Stimulated activated CD8-positive, alpha-beta memory T cell treated with anti-CD3 and anti-CD28 coated beads, Interleukin-15, amount 100 ng/mL, for 48 hours (primary cell): Measurements from ENCODE around the gene CTRB1.

Experiments used
- DNase-seq, 2 donors: peaks; one replicate each; pipeline ENCODE4 v3.0.0-alpha.2; 2020; ENCODE audit warnings: low read depth in 2 of 2

The CTRB1 gene

GRCh38 chr16:75225678-75226515, 7.1 kb downstream of the CTRB1 start:
- no peak for DNase-seq

GRCh38 chr16:75226550-75227360, 8.0 kb downstream of the CTRB1 start:
- no peak for DNase-seq

DNA sequence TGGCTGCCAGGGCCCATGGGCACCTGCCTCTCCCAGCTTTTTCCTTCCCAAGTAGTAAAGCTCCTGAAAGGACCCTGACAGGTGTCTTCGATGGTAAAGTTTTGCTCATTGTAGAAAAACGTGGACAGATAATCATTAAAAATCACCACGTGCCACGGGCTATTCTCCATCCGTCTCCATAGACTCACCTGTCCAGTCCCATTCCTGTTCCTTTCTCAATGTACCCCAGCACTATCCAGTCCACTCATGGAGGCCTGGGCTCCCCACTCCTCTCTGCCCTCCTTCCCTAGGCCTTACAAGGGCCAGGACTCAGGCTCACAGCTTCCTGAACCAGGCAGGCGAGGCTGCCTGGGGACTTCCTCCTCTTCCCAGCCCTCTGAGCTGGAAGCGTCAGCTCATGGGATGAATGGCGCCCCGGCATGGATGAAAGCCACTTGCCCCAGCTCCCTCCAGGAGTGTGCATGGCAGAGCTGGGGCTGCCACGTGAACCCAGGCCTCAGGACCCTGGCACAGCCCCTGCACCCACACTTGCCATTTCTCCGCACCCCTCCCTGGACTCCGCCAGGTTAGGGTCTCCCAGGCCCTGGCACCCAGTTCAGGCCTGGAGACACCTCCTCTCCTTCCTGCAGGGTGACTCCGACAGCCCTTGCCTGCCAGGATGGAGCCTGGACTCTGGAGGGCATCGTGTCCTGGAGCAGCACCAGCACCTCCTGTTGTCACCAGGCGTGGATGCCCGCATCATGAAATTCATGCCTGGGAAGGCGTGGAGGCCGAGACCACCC, 8.8 kb downstream of the CTRB1 start:
- no peak for DNase-seq

GRCh38 chr16:75228143-75228976, 9.6 kb downstream of the CTRB1 start:
- no peak for DNase-seq

DNA sequence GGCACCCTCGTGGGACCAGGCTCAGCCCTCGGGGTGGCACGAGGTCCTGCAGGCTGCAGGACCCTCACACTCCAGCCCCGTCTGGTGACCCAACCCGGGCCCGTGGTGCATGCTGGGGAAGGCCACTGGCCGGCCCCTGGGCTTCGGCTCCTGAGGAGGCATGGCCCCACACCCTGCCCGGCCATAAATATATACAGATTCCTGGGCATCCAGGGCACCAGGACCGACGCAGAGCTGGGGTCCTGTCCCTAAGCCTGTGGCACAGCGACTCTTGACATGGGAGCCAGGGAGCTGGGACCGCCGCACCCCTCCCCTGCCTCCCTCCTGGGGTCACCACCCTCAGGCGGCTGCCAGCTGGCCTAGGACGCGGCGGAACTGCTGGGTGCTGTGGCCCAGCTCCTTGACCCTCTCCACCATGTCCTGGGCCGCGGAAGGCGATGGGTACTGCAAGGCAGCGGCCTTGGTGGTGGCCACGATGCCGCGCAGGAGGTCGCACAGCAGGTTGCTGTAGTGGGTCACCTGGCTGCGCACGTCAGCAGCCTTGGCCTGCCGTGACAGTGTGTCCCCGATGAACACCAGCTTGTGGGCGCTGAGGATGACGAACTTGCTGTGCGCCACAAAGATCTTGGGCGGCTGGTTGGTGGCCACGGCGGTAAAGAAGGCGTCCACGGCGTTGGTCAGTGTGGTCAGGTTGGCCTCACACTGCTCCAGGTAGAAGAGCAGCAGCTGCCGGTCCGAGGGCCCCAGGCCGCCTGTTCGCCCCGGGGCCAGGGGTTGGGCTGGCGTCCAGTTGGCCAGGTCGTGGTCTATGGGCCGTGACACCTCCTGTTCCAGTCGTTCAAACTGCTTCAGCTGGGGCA, 10.6 kb downstream of the CTRB1 start:
- no peak for DNase-seq

GRCh38 chr16:75230471-75231110, 11.8 kb downstream of the CTRB1 start:
- no peak for DNase-seq

- no peak for DNase-seq
Observed at GRCh38 chr16:75231570-75231969, 12.8 kb downstream of the CTRB1 start.

DNA sequence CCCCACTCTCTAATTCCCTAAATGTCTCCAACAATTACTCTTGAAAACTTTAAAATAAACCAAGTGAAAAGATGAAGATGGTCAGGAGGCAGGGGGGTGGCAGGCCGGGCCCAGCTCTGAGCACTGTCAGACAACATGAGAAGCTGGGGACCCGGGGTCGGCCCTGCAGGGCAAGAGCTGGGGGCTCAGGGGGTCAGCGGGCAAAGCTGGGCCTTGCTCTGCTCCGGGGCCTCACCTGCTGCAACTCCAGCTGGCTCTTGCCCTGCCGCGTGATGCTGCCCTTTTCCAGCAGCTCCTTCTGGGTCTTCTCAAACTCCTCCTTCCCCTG, 14.8 kb downstream of the CTRB1 start:
- DNase-seq, result no peak

DNA sequence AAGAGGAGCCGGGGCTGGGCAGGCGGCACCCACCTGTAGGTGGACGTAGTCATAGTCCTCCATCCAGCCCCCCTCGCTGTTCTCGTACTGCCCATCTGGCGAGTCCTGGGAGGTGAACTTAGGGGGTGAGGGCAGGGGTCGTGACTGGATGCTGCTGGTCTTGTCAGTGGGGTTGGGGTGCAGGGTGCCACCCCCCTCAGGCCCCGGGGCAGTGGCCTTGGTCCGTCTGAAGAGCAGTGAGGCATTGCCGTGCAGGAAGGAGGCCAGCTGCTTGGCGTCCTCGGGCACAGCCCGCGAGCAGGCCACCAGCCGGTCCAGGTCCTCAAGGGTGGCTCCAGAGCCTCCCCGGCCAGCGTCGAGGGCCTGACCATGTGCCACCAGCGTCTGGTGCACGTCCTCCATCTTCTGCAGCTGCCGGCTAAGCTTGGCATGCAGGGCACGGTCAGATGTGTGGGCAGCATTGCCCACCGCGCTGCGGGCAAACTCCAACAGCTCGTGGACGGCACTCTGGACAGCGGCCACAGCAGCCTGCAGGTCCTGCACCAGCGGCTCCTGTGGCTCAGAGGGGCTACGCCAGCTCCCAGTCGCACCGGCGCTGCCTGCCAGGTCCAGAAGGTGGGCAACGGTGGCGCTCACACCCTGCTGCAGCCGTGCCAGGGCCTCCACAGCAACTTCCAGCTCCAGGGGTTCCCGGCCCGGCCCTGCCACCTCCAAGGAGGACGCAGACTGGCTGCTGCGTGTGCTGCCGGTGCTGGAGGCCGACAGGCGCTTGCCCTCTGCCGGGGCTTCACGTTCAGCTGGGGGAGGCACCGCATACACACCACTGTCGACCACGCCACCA, 16.3 kb downstream of the CTRB1 start:
- DNase-seq, result no peak

DNA sequence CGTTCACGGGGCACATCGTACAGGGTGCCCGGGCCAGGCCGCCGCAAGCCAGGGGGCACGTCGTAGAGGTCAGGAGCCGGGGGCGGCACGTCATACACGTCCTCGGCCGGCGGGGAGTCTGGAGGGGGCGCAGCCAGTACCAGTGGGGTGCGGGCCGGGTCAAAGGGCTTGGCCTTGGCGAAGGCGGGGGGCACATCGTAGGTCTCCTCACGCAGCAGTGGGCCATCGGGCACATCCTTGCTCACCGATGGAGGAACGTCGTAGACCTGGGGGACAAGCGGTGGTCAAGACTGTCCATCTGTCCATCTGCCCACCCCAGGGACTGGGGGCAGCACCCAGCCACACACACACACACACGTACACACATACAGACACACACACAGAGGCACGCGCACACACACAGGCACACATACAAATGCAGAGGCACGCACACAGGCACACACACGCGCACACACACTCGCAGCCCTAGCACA, 17.0 kb downstream of the CTRB1 start:
- no peak for DNase-seq

DNA sequence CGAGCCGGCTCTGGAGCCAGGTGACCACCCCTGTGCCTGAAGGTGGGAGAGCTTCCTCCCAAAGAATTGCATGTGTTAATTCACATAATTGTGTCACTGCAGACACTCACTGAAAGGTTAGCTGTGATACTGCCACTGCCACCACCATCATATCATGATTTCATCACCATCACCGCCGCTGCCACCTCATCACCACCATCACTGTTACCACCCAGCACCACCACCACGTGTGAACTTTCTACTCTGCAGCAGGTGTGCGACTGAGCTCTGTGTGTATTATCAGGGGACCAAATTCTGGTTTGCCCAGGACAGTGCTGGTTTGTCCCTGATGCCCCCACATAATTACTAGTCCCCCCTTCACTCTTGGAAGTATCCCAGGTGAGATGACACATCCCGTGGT, 17.4 kb downstream of the CTRB1 start:
- peak in 1 of 2 donors; percentile 32 for DNase-seq

- no peak for DNase-seq
Observed at GRCh38 chr16:75236736-75237397, 18.1 kb downstream of the CTRB1 start.

- no peak for DNase-seq
Observed at GRCh38 chr16:75237398-75238131, 18.8 kb downstream of the CTRB1 start.

- no peak for DNase-seq
Observed at GRCh38 chr16:75238132-75238852, 19.5 kb downstream of the CTRB1 start.

GRCh38 chr16:75238853-75239541, 20.2 kb downstream of the CTRB1 start:
- DNase-seq, result no peak

DNA sequence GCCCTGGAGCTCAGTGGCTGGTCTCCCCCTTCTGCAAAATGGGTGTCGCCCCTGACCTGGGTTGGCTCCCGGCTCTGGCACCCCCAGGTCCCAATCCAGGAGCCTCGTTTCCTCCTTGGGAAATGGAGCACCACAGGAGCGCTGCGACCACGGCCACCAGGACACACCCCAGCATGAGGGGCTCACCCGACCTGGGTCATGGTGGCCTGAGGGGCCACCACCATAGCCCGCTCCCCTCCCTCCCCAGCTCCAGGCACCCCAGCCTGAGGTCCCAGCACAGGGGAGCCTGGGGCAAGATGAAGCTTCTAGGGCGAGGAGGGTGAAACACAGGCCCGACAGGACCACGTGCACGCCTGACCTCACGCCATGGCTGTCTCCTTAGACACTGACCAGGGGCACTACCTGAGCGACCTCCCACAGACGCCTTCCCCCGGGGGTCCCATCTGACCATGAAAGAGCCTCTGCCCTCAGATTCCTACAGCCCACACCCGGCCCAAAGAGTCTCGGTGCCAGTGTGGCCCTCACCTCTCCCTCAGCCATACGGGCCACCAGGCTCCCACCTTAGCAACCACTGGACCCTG, 20.8 kb downstream of the CTRB1 start:
- DNase-seq, result no peak
